Measurements from ENCODE around the gene PBXIP1.

Gene PBXIP1, protein sequence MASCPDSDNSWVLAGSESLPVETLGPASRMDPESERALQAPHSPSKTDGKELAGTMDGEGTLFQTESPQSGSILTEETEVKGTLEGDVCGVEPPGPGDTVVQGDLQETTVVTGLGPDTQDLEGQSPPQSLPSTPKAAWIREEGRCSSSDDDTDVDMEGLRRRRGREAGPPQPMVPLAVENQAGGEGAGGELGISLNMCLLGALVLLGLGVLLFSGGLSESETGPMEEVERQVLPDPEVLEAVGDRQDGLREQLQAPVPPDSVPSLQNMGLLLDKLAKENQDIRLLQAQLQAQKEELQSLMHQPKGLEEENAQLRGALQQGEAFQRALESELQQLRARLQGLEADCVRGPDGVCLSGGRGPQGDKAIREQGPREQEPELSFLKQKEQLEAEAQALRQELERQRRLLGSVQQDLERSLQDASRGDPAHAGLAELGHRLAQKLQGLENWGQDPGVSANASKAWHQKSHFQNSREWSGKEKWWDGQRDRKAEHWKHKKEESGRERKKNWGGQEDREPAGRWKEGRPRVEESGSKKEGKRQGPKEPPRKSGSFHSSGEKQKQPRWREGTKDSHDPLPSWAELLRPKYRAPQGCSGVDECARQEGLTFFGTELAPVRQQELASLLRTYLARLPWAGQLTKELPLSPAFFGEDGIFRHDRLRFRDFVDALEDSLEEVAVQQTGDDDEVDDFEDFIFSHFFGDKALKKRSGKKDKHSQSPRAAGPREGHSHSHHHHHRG

DNA sequence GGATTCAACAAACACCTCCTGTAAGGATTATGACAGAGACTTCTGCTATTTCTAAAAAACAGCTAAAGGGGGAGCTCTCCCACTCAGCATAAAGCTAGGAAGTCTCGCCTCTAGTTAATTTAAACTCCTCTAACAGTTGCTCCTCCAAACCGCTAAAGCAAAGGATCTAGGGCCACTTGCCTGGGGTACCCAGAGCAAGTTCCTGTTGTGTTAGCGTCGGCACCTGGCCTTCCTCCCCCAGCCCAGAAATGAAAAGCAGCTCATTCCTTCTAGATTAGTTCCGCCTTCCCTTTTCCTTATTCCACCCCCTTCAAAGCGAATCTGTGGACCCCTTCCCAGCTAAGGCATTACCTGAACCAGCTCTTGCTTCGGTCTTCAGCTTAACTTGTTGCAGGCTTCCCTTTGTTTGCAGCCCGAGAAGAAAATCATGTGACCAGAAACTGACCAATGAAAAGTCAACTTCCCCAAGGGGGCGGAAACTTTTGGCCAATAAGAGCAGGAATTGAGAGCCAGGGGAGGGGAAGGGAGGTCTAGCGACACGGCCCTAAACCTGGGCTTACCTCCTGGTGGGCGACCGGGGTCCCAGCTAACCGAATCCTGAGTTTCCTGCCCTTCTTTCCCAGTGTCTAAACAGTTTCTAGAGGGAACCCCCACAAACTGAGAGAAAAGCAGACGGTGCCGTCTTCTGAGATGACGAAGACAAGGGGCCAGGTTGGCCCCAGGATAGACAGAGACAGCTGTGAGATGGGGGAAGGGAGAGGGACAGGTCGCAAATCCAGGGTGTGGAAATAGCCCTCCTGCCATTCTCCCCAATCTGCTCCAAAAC lies at the start of gene PBXIP1:
Gene PBXIP1 (minus strand): TSS at position 382 of the 826 bp plus-strand sequence. CDS start 2,378 bp downstream, outside the sequence.
- DNase-seq (ENCODE audit: low read depth in 2 of 2) = peak; percentile 58 to 61

DNA sequence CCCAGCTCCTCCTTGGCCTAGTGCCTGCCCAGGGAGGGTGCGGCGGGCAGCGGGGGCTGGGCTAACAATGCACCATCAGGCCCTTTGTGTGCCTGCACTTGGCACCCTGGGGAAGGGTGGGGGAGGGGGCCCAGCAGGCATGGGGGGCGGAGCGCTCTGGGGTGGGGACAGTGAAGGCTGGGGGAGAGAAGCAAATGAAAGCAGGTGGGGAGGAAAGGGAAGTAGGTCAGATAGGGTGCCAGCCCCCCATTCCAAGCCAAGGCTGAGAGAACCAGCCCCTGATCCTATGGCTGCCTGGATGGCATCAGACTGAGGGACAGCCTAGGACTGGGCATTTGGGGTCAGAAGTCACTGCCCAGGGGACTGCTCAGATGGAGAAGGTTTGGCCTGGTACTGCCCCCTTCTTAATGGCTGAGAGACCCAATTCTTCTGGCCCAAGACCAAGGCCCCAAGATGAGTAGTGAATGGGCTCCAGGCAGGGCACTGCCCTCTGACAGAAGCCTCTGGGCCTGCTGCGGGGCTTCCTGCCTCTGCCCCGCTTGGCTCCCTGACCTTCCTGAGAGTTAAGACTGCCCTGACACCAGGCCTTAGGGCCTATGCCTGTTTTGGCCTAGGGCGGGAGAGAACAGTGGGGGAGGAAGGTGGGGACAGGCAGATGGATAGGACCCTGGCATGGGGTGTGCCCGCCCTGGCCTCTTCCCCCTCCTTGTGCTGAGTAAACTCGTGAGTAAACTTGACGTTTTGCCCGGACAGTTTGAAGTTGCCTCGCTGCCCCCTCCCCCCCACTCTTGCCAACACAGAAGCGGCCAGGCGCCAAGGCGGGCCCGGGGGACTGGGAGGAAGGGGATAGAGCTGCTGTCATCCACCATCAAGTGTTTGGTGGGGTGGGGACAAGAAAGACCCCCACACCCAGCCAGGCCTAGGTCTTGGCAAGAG lies 49.4 kb upstream of the PBXIP1 start:
- DNase-seq (ENCODE audit: low read depth in 2 of 2) = no peak

DNA sequence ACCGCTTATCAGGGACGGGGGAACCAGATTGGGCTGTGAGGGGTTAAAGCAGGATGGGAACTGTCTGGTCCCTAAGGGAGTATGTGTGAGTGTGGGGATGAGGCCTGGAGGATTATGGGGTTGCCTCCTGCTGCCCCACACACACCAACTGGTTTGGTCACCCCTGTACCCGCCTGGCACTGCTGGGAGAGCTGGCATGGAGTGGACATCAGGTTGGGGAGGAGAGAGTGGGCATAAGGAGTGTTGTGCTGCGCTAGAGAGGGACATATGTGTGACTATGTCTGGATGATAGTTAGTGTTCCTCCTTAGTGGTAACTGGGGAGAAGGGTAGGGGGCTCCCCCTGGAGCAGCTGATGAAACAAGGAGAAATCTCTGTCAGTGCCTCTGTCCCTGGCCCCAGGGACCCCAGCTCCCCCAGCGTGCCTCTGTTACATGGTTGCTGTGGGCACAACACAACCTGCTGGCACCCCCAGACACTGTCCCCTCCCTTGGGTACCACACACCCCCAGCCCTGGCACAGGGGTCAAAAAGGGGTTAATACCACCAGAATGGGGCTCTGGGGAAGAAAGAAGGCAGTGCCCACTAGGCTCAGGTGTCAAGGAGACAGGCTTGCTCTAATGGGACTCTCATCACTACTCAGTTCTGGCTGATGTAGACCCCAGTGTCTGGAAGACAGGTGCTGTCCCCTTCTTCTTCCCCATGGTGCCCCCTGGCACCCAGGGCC lies 48.6 kb upstream of the PBXIP1 start:
- DNase-seq (ENCODE audit: low read depth in 2 of 2) = no peak

DNA sequence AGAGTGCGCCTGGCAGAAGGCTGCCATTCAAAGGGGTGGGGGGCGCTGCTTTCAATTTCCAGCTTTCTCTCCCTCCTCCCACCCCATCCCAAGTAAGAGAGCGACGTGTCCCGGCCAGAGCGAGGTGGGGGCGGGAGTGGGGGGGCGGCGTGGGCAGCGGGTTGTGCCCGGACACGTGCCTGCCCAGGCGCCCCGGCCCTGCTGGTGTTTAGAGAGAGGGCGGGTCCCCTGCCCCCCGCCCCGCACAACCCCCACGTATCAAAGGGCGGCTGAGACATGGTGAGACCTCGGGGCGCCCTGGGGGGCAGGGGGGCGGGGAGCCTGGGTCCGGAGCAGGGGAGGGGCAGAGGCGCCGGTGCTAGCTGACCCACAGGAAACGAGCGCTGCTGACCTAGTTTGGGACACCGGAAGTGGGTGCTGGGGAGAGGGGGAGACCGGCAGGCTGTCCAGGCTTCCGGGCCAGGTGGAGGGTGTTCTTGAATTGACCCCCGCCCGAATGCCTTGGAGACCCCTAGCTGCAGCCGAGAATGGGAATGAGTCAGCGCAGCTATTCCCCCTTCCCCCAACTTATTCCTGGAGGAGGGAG lies 48.0 kb upstream of the PBXIP1 start:
- DNase-seq (ENCODE audit: low read depth in 2 of 2) = no peak

DNA sequence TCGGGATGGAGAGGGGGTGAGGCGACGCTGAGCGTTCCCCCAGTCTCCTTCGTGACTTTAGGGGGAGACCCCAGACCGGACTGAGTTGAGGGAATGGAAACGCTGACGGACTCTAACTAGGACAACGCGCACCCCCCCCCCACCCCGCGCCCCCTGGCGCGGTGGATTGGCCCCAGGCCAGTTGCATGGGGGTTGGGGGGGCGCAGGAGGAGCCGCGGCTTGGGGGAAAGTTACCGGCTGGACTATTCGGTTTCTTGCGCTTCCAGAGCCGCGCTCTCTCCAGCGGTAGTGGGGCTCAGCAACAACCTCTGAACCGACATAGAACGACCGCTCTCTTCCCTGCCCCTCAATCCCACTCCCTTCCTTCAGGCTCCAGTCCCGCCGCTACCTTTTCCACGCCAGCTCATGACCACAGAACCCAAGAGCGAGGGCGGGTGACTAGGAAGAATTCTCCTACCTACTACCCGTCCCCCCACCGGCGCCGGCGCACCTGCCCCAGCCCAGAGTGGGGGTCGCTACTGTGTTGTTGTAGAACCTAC lies 47.4 kb upstream of the PBXIP1 start:
- no peak for DNase-seq (ENCODE audit: low read depth in 2 of 2)

DNA sequence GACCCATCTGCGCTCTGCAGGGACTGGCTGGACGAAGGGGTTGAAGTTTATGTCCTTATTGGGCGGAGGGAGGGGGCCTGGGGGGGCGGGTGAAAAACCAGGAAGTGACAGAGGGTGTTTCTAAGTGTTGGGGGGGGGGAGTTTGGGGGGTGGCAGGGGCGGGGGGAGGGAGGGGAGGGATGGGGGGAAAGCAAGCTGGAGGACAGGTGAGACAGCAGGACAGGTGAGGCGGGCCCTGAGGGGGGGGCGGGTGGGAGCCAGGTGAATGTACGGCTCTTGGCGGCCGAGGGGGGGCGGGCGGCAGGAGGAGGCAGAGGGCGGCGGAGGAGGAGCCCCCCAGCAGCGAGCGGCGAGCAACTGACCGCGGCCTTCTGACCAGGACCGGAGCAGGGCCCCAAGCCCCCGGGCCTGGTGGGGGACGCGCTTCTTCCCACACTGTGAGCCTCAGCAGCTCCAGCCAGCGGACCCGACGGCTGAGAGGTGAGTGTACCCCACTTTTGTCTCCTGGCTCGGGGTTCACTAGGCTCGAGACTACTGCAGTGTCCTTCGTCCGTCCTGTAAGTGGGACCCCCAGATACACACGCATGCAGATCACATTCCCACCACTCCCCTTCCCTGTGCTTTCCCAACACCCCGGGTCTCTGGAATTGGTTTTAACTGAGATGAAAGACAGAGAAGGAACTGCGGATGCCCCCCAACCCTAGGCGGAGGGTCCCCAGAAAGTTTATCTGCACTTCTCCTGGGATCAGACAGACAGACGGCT lies 46.7 kb upstream of the PBXIP1 start, which contains the start of gene ZBTB7B:
Gene ZBTB7B (plus strand): TSS at position 339 of the 763 bp plus-strand sequence. CDS start 11,859 bp downstream, outside the sequence.
- DNase-seq (ENCODE audit: low read depth in 2 of 2) = no peak

DNA sequence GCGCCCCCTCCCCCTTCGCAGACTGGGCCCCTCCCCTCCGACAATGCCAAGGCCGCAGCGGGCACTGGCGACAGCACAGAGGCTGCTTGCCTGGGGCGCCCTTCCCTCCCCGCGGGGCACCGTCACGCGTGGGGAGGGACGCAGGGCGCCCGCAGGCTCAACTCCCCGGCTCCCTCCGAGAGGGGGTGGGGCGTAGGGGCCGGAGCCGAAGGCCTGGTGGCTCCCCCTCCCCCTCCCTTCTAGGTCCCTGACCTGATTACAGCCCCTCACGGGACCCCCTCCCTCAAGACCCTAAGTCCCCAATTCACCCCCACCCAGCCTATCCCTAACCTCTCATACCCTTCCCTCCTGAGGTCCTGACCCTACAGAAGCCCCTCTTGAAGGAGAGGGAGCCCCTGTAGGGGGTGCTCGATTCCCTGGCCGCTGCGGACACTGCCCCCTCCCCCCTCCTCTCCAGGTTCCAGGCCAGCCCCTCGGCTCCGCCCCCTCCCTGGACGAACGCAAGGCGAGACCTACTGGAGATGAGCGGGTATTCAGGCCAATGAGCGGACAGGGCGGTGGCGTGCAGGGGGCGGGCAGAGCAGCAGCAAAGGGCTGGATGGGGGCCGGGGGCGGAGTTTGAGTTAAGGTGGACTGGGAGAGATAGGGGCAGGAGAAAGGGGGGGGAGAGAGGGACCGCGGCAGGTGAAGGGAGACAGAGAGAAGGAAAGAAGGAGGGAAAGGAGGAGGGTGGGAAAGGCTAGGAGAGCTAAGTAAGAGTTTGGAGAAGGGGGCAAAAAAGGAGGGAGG lies 46.0 kb upstream of the PBXIP1 start:
- DNase-seq (ENCODE audit: low read depth in 2 of 2) = peak; percentile 93 to 97

DNA sequence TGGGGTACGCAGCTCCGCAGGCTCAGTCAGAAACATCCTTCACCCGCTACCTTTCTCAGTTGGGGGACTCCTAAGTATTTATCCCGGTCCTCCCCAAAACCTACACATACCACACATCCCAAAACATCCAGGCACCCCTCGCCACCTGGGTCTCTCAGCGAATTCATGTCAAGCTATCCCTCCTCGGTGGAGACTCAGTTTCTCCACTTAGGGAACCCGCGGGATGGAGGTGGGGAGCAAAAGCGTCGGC lies 45.5 kb upstream of the PBXIP1 start:
- no peak for DNase-seq (ENCODE audit: low read depth in 2 of 2)

DNA sequence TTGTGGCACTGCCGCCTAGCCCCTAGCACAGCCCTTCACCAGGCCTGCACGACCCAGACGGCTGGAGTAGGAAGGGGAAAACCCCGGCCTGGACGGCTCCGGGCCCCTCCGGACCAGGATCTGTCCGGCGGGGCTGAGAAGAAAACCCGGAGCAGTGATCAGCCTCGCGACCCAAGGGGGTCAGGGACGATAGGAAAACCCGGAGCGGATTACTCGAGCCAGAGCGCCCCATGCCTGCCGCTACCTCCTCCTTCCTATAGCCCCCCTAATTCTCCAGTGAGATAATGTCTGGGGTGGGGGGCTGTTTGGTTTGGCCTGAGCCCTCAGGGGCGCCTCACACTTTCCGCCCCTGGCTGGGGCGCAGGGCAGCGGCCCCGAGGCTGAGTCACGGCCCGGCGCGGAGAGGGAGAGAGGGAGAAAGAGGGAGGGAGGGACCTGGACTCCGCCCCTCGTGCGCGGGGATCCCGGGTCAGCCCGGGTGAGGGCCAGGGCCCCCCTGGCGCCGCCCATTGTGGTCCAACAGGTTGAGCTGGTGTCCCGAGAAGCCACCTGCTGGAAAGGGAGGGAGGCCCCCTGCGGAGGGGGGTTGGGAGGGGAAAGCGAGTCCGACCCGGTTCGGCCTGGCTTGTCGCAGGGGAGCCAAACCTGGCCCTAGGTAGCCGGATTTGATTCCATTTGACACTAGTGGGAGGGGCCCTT lies 45.0 kb upstream of the PBXIP1 start:
- DNase-seq (ENCODE audit: low read depth in 2 of 2) = peak; percentile 56 to 62

DNA sequence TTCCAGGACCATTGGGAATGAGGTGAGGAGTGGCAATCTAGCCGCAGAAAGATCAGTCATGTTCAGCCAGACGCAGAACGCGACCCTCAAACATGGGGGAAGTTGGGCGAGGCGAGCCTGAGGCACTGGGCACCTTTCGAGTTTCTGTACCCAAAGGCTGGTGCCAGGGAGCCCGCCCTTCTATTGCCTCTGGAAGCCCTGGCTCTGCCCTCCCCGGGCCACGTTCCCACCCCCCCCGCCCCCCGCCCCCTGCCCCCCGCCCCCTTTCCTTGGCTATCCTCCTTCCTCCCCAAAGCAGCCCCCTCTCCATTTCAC lies 44.5 kb upstream of the PBXIP1 start:
- no peak for DNase-seq (ENCODE audit: low read depth in 2 of 2)

DNA sequence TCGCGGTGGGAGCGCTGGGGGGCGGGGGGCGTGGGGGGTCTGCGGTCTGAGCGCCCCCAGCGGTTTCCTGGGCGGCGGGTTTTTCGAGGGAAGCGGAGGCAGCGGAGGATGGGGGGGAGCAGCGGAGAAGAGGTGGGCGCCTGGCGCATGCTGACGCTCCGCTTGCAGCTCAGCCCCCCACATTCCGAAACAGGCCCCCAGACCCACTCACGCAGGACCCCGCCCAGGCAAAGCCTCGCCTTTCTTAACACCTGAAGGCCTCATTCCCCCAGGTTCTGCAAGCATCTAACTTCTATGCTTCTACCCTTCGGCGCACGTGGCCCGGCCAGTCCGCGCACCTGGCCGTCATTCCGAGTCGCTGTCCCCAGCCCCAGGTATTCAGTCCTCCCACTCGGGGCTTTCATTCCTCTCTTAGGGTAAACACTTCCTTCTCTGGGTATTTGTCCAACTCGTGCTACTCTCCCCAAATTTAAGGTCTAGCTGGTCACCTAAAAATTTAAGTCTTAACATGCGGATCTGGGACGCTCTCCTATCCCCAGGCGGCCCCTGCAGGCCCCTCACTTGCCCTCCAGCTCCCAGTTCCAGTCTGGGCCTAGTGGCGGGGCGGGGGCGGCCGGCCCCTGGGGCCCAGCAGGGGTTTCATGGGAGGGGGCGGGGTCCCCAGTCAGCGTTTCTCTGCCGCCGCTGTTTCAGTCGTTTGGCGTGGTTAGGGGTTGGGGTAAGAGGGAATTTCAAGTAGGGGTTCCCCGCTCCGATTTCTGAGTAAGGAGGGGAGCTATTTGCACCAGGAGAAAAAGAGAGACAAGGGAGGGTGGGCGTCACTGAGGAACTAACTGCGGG lies 43.9 kb upstream of the PBXIP1 start:
- DNase-seq (ENCODE audit: low read depth in 2 of 2) = no peak

DNA sequence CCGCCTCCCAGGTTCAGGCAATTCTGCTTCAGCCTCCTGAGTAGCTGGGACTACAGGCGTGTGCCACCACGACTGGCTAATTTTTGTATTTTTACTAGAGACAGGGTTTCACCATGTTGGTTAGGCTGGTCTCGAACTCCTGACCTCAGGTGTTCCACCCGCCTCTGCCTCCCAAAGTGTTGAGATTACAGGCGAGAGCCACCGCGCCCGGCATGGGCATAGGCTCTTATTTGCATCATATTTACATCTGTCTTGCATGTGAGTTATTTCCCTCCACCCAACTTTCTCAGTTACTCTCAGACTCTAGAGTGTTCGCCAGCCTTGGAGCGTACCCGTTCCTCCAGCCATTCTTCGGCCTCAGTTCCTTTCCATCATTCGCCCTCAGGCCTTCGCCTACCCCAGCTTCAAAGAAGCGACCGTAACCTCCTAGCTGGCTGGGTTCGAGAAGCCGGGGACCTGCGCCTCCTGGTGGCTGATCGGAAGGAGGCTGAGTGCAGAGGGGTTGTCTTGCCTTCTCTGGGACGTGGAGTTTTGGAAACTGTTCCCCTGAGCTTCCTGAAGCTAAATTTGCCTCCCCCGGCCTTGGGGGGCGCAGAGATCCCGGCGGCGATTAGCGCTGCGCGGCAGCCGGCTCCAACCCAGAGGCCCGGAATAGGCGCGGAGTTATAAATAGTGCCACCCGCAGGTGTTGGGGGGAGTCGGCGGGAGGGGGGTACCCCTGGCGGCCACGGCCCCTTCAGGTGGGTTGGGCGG lies 43.1 kb upstream of the PBXIP1 start:
- peak in 1 of 2 donors; percentile 56 for DNase-seq (ENCODE audit: low read depth in 2 of 2)

DNA sequence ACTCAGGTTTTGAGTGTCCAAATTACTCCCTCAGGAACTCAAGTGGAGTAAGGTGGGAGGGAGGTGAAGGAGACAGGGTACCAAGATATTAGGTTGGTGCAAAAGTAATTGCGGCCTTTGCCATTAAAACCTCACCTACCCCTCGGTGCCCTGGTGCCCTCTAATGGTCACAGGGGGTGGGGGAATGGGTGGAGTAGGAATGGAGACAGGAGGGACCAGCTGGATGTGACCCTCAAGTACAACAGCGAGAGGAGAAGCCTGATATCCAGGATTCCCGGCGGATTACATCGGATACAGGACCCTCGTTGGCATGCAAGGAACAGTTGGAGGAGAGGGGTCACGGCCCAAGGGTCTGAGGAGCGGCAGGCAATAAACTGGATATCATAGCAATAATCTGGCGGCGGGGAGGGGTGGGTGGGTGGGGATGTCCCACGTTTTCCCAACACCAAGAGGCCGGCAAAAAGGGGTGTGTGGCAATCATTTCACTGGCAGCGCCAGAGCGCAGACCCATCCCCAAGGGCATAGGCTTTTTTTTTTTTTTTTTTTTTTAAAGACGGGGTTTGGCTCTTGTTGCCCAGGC lies 42.4 kb upstream of the PBXIP1 start:
- DNase-seq (ENCODE audit: low read depth in 2 of 2) = no peak

DNA sequence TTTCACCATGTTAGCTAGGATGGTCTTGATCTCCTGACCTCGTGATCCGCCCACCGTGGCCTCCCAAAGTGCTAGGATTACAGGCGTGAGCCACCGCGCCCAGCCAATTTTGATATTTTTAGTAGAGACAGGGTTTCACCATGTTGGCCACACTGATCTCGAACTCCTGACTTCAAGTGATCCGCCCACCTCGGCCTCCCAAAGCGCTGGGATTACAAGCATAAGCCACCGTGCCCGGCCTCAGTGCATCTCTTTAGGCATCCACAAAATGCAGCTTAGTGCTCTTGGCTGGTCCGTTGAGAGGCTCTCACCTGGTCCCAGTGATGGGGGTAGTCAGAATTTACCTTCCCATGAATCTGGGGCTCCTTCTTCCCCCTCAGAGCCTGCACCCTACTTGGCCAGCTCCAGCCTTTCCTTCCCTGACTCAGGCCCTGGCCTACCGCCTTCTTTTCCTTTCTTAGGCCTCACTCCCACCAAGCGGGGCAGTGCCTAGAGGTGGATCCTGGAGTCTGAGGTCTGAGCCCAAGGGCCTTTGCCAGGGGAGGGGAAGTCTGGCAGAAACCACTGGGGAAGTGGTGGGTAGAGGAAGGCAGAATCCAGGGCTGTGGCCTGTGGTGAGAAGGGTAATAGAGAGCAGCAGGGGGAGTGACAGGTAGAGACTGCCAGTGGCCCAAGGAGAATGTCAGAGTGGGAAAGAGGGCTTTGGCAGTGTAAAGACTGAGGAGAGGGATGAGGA lies 41.2 kb upstream of the PBXIP1 start:
- no peak for DNase-seq (ENCODE audit: low read depth in 2 of 2)

All from stimulated activated CD8-positive, alpha-beta memory T cell treated with anti-CD3 and anti-CD28 coated beads, Interleukin-7, amount 100 ng/mL, for 1 hour (primary cell).